CD4-positive, alpha-beta T cell (primary cell): Measurements from ENCODE around the gene FAM83B. TPM values are rescaled to one million over a fixed set of nuclear protein-coding genes. Genes with fewer than 3 reads are reported as not detected.
"Not testable (repeated sequence)": the region's sequence is repeated elsewhere in the genome, so short reads cannot be mapped to it uniquely, and the experiment has no call there.

Experiments
- ATAC-seq: fragments of 200-7000 bp; cut with Tn5 transposase; one replicate; pipeline ENCODE4 v1.10.0; 2022; ENCODE audit warnings: mild to moderate bottlenecking; ENCODE audit not compliant: poor library complexity
- CTCF ChIA-PET: fragments of 350-600 bp; sonication (Branson Sonifier 250); formaldehyde crosslinking; loops from one replicate; lab custom pipeline; 2021; ENCODE audit warnings: antibody characterized with exemption, inconsistent platforms; lab: Charles Lee
- POLR2A ChIA-PET: fragments of 350-600 bp; sonication (Branson Sonifier 250); formaldehyde crosslinking; loops from one replicate; lab custom pipeline; 2021; ENCODE audit warnings: antibody characterized with exemption, inconsistent platforms; lab: Charles Lee
- DNase-seq, 14 experiments: peaks; one replicate each; pipeline ENCODE4 v3.0.0-alpha.2; 2013 to 2020; ENCODE audit warnings: mixed read lengths in 2 of 14
- H3K27ac ChIP-seq, 2 donors: one replicate each; pipeline versions ENCODE4 v1.5.1 to v1.7.0; 2013; ENCODE audit warnings: low read length in 2 of 2, low read depth in 1 of 2, mild to moderate bottlenecking in 1 of 2
- H3K27me3 ChIP-seq, 2 experiments: 1 replicate in 1 of 2; 2 replicates in 1 of 2; pipeline versions ENCODE4 v1.6.1 to v1.7.0; 2013; ENCODE audit warnings: low read length in 2 of 2, control low read depth in 1 of 2, mild to moderate bottlenecking in 1 of 2, moderate library complexity in 1 of 2; ENCODE audit not compliant: insufficient read depth in 2 of 2, control insufficient read depth in 1 of 2
- H3K36me3 ChIP-seq: one replicate; pipeline ENCODE4 v1.6.1; 2013; ENCODE audit warnings: low read length, control low read depth; ENCODE audit not compliant: insufficient read depth
- H3K4me1 ChIP-seq: one replicate; pipeline ENCODE4 v1.6.1; 2013; ENCODE audit warnings: low read length, control low read depth; ENCODE audit not compliant: insufficient read depth
- H3K4me3 ChIP-seq: one replicate; pipeline ENCODE4 v1.5.1; 2013; ENCODE audit warnings: mild to moderate bottlenecking, low read length, moderate library complexity
- H3K9me3 ChIP-seq, 2 experiments: 1 replicate in 1 of 2; 2 replicates in 1 of 2; pipeline versions ENCODE4 v1.6.1 to v1.7.0; 2013; ENCODE audit warnings: low read length in 2 of 2, mild to moderate bottlenecking in 2 of 2, control low read depth in 1 of 2, moderate library complexity in 1 of 2; ENCODE audit not compliant: control insufficient read depth in 1 of 2, insufficient read depth in 1 of 2
- H3K27ac Mint-ChIP-seq: one replicate; pipeline ENCODE4 v1.8.0; 2020; ENCODE audit warnings: mixed read lengths
- H3K27me3 Mint-ChIP-seq: one replicate; pipeline ENCODE4 v1.8.0; 2021; ENCODE audit warnings: mixed read lengths
- H3K36me3 Mint-ChIP-seq: one replicate; pipeline ENCODE4 v1.8.0; 2021; ENCODE audit warnings: low read depth, mixed read lengths
- H3K4me1 Mint-ChIP-seq: one replicate; pipeline ENCODE4 v1.8.0; 2021; ENCODE audit warnings: low read depth, mixed read lengths
- H3K4me3 Mint-ChIP-seq: one replicate; pipeline ENCODE4 v1.8.0; 2020; ENCODE audit warnings: mild to moderate bottlenecking, mixed read lengths
- H3K9me3 Mint-ChIP-seq: one replicate; pipeline ENCODE4 v1.8.0; 2020; ENCODE audit warnings: mixed read lengths
- CTCF ChIP-seq: fragments of 200-600 bp; IDR thresholded peaks from one replicate; pipeline ENCODE4 v1.8.0; 2022; ENCODE audit warnings: antibody characterized with exemption, mild to moderate bottlenecking
- intact Hi-C, 2 experiments: fragments of 100-400 bp; cut with DNase I in 1 of 2; cut with micrococcal nuclease in 1 of 2; formaldehyde crosslinking; loops; one replicate each; pipeline versions ENCODE4 v1.15.1 to v1.9.0; 2023 to 2025; cut with DNase I, micrococcal nuclease
- total RNA-seq, 174 experiments: library from RNA in 2 of 174; stranded (reverse) in 2 of 174; gene quantifications; one replicate each; pipeline ENCODE4 v1.2.3 and lab custom pipeline; 2021 to 2026

FAM83B gene
- total RNA-seq, 2 experiments from 2014 or later: not detected

- Histone ChIP-seq H3K4me3 (no peak overlapping the region), H3K36me3 (no peaks in the 10 kb centered on the region), H3K4me1 (no peaks in the 10 kb centered on the region), H3K27me3 (no peaks in the 10 kb centered on the region), H3K9me3 (peaks cover 0 to 5% of the 10 kb centered on the region in 2 experiments), H3K27ac (no peak overlapping the region)
- no peaks in the 10 kb centered on the region for H3K27me3 Mint-ChIP-seq
- intact Hi-C loops: no loop called here
- POLR2A ChIA-PET: no interaction called here
- DNase-seq (no peak), ATAC-seq (no peak)
- H3K9me3 Mint-ChIP-seq: peaks cover 5% of the 10 kb centered on the region
- H3K4me1 Mint-ChIP-seq: no peaks in the 10 kb centered on the region
- no peaks in the 10 kb centered on the region for H3K36me3 Mint-ChIP-seq
- no peak overlapping the region for H3K4me3 Mint-ChIP-seq
- no peak overlapping the region for H3K27ac Mint-ChIP-seq
- TF ChIP-seq CTCF: no peak
- CTCF ChIA-PET: no interaction called here
Observed at GRCh38 chr6:54958446-54958845, 111.9 kb downstream of the FAM83B start.

- H3K4me3 ChIP-seq: no peak overlapping the region
- CTCF ChIA-PET: no interaction called here
- H3K27ac Mint-ChIP-seq: no peak overlapping the region
- DNase-seq (no peak), ATAC-seq (no peak)
- TF ChIP-seq CTCF: no peak
- POLR2A ChIA-PET: no interaction called here
- H3K27me3 Mint-ChIP-seq: no peaks in the 10 kb centered on the region
- H3K36me3 Mint-ChIP-seq: no peaks in the 10 kb centered on the region
- no peaks in the 10 kb centered on the region for H3K4me1 Mint-ChIP-seq
- H3K27ac ChIP-seq: no peak overlapping the region
- intact Hi-C loops: no loop called here
- no peaks in the 10 kb centered on the region for H3K36me3 ChIP-seq
- no peaks in the 10 kb centered on the region for H3K27me3 ChIP-seq
- no peaks in the 10 kb centered on the region for H3K9me3 Mint-ChIP-seq
- H3K4me1 ChIP-seq: no peaks in the 10 kb centered on the region
- peaks cover 0 to 5% of the 10 kb centered on the region in 2 experiments for H3K9me3 ChIP-seq
- no peak overlapping the region for H3K4me3 Mint-ChIP-seq
Observed at GRCh38 chr6:54959820-54960219, 113.2 kb downstream of the FAM83B start.

GRCh38 chr6:54961372-54961771, 114.8 kb downstream of the FAM83B start:
- H3K9me3 Mint-ChIP-seq, DNase-seq, ATAC-seq, H3K27me3 ChIP-seq, H3K4me1 Mint-ChIP-seq, H3K36me3 ChIP-seq, intact Hi-C loops, H3K4me1 ChIP-seq, H3K9me3 ChIP-seq, H3K27me3 Mint-ChIP-seq, H3K4me3 Mint-ChIP-seq, CTCF ChIA-PET, H3K27ac ChIP-seq, H3K27ac Mint-ChIP-seq, H3K36me3 Mint-ChIP-seq, H3K4me3 ChIP-seq, POLR2A ChIA-PET: not testable (repeated sequence)

GRCh38 chr6:54970337-54970736, 123.8 kb downstream of the FAM83B start:
- CTCF ChIA-PET: no interaction called here

More at GRCh38 chr6:54970337-54970736, 123.8 kb downstream of the FAM83B start:
- Mint-ChIP-seq H3K27me3 (no peaks in the 10 kb centered on the region), H3K4me1 (no peaks in the 10 kb centered on the region), H3K36me3 (no peaks in the 10 kb centered on the region), H3K9me3 (peaks cover 5% of the 10 kb centered on the region), H3K4me3 (no peak overlapping the region), H3K27ac (no peak overlapping the region)
- Histone ChIP-seq H3K4me1 (no peaks in the 10 kb centered on the region), H3K27me3 (no peaks in the 10 kb centered on the region), H3K9me3 (no peaks in the 10 kb centered on the region), H3K36me3 (no peaks in the 10 kb centered on the region), H3K27ac (no peak overlapping the region), H3K4me3 (no peak overlapping the region)
- POLR2A ChIA-PET: no interaction called here
- no peak for DNase-seq
- intact Hi-C loops: no loop called here
- ATAC-seq: no peak
- no peak for TF ChIP-seq CTCF
